H9 (cell line): ENCODE measurements around the gene NDUFAB1. TPM values are rescaled to one million over a fixed set of nuclear protein-coding genes. Genes with fewer than 3 reads are reported as not detected.

Experiments
- DNase-seq: peaks from one replicate; pipeline ENCODE4 v3.0.0-alpha.2; 2017
- H2AFZ ChIP-seq: one replicate; pipeline ENCODE4 v1.6.1; 2013; ENCODE audit warnings: mild to moderate bottlenecking, low read length, control low read depth, moderate library complexity
- H2AK5ac ChIP-seq: 2 replicates; pipeline ENCODE4 v1.6.1; 2013; ENCODE audit warnings: low read length, control low read depth, mixed read lengths; ENCODE audit not compliant: insufficient read length
- H2BK120ac ChIP-seq: one replicate; pipeline ENCODE4 v1.6.1; 2013; ENCODE audit warnings: low read depth, mild to moderate bottlenecking, low read length, control low read depth, inconsistent platforms; ENCODE audit not compliant: poor library complexity, severe bottlenecking
- H2BK12ac ChIP-seq: 2 replicates; pipeline ENCODE4 v1.6.1; 2013; ENCODE audit warnings: low read length, control low read depth, mixed read lengths, low read depth; ENCODE audit not compliant: insufficient read length
- H2BK15ac ChIP-seq: 2 replicates; pipeline ENCODE4 v1.6.1; 2013; ENCODE audit warnings: low read depth, low read length, control low read depth
- H2BK20ac ChIP-seq: one replicate; pipeline ENCODE4 v1.6.1; 2013; ENCODE audit warnings: low read depth, mild to moderate bottlenecking, low read length, control low read depth, inconsistent platforms; ENCODE audit not compliant: poor library complexity, severe bottlenecking
- H2BK5ac ChIP-seq: 2 replicates; pipeline ENCODE4 v1.6.1; 2013; ENCODE audit warnings: low read length, control low read depth, mixed read lengths; ENCODE audit not compliant: insufficient read length
- H3K14ac ChIP-seq: 2 replicates; pipeline ENCODE4 v1.6.1; 2013; ENCODE audit warnings: low read length, control low read depth; ENCODE audit not compliant: insufficient read depth
- H3K18ac ChIP-seq: 2 replicates; pipeline ENCODE4 v1.6.1; 2013; ENCODE audit warnings: low read depth, mild to moderate bottlenecking, mixed read lengths, low read length, control low read depth; ENCODE audit not compliant: insufficient read length
- H3K23ac ChIP-seq: 2 replicates; pipeline ENCODE4 v1.6.1; 2013; ENCODE audit warnings: low read length, control low read depth, mixed read lengths, low read depth; ENCODE audit not compliant: insufficient read length
- H3K23me2 ChIP-seq: 2 replicates; pipeline ENCODE4 v1.6.1; 2013; ENCODE audit warnings: low read depth, mild to moderate bottlenecking, mixed read lengths, low read length, control low read depth; ENCODE audit not compliant: insufficient read length, poor library complexity, severe bottlenecking
- H3K27ac ChIP-seq: 2 replicates; pipeline ENCODE4 v1.5.1; 2013; ENCODE audit warnings: low read length, control low read depth, mixed read lengths, low read depth; ENCODE audit not compliant: insufficient read length
- H3K27me3 ChIP-seq: 2 replicates; pipeline ENCODE4 v1.6.1; 2013; ENCODE audit warnings: low read length, control low read depth, inconsistent platforms; ENCODE audit not compliant: insufficient read depth
- H3K4ac ChIP-seq: 2 replicates; pipeline ENCODE4 v1.6.1; 2013; ENCODE audit warnings: low read depth, mild to moderate bottlenecking, control low read depth, inconsistent platforms, low read length, moderate library complexity
- H3K4me1 ChIP-seq: 2 replicates; pipeline ENCODE4 v1.6.1; 2013; ENCODE audit warnings: low read length, control low read depth, inconsistent platforms; ENCODE audit not compliant: insufficient read depth
- H3K4me2 ChIP-seq: 2 replicates; pipeline ENCODE4 v1.6.1; 2013; ENCODE audit warnings: low read length, control low read depth, mixed read lengths; ENCODE audit not compliant: insufficient read length, insufficient read depth
- H3K56ac ChIP-seq: 2 replicates; pipeline ENCODE4 v1.6.1; 2013; ENCODE audit warnings: low read depth, mild to moderate bottlenecking, mixed read lengths, low read length, control low read depth; ENCODE audit not compliant: insufficient read length
- H3K79me1 ChIP-seq: 2 replicates; pipeline ENCODE4 v1.6.1; 2013; ENCODE audit warnings: low read depth, mild to moderate bottlenecking, moderate library complexity, low read length, control low read depth, inconsistent platforms; ENCODE audit not compliant: insufficient read depth, poor library complexity, severe bottlenecking
- H3K79me2 ChIP-seq: 2 replicates; pipeline ENCODE4 v1.6.1; 2013; ENCODE audit warnings: low read length, control low read depth, inconsistent platforms; ENCODE audit not compliant: insufficient read depth
- H3K9ac ChIP-seq: 2 replicates; pipeline ENCODE4 v1.6.1; 2013; ENCODE audit warnings: low read length, control low read depth, mixed read lengths; ENCODE audit not compliant: insufficient read length; ENCODE audit errors: extremely low read depth
- H3K9me3 ChIP-seq: one replicate; pipeline ENCODE4 v1.6.1; 2013; ENCODE audit warnings: low read depth, low read length, inconsistent platforms; ENCODE audit not compliant: control insufficient read depth
- H3T11ph ChIP-seq: one replicate; pipeline ENCODE4 v1.6.1; 2013; ENCODE audit warnings: mild to moderate bottlenecking, low read length, control low read depth, inconsistent platforms
- H4K20me1 ChIP-seq: one replicate; pipeline ENCODE4 v1.6.1; 2013; ENCODE audit not compliant: control insufficient read depth, insufficient read length, insufficient read depth
- H4K5ac ChIP-seq: 2 replicates; pipeline ENCODE4 v1.6.1; 2013; ENCODE audit warnings: low read depth, mild to moderate bottlenecking, mixed read lengths, low read length, control low read depth; ENCODE audit not compliant: insufficient read length
- H4K8ac ChIP-seq: replicated peaks from 2 replicates; pipeline ENCODE4 v1.6.1; 2013; ENCODE audit warnings: low read length, control low read depth, mixed read lengths, low read depth; ENCODE audit not compliant: insufficient read length
- H4K91ac ChIP-seq: 2 replicates; pipeline ENCODE4 v1.6.1; 2013; ENCODE audit warnings: low read depth, mild to moderate bottlenecking, moderate library complexity, mixed read lengths, low read length, control low read depth; ENCODE audit not compliant: insufficient read length
- H3K27ac Mint-ChIP-seq, 3 experiments: 2 replicates in 2 of 3; 3 replicates in 1 of 3; pipeline ENCODE4 v1.8.0; 2020 to 2021; ENCODE audit warnings: mixed read lengths in 3 of 3, mild to moderate bottlenecking in 1 of 3, moderate library complexity in 1 of 3
- H3K27me3 Mint-ChIP-seq: 2 replicates; pipeline ENCODE4 v1.8.0; 2021; ENCODE audit warnings: low read depth, mild to moderate bottlenecking, moderate library complexity, mixed read lengths
- H3K36me3 Mint-ChIP-seq, 3 experiments: 2 replicates in 2 of 3; 3 replicates in 1 of 3; pipeline ENCODE4 v1.8.0; 2020 to 2021; ENCODE audit warnings: low read depth in 3 of 3, mixed read lengths in 3 of 3; ENCODE audit not compliant: insufficient read depth in 1 of 3
- H3K4me1 Mint-ChIP-seq, 2 experiments: 2 replicates each; pipeline ENCODE4 v1.8.0; 2020; ENCODE audit warnings: mixed read lengths in 2 of 2
- H3K4me3 Mint-ChIP-seq, 2 experiments: 2 replicates in 1 of 2; 3 replicates in 1 of 2; pipeline ENCODE4 v1.8.0; 2020 to 2021; ENCODE audit warnings: mild to moderate bottlenecking in 2 of 2, mixed read lengths in 2 of 2, moderate library complexity in 1 of 2
- H3K9me3 Mint-ChIP-seq, 2 experiments: 2 replicates in 1 of 2; 3 replicates in 1 of 2; pipeline ENCODE4 v1.8.0; 2020; ENCODE audit warnings: mild to moderate bottlenecking in 2 of 2, mixed read lengths in 2 of 2, moderate library complexity in 1 of 2
- CTCF ChIP-seq: fragments of 200-600 bp; sonication (generic); conservative IDR thresholded peaks from 3 replicates; pipeline ENCODE4 v1.8.0; 2021; ENCODE audit warnings: antibody characterized with exemption, mild to moderate bottlenecking
- WGBS: extraction: QIAGEN DNeasy Blood & Tissue Kit; methylation state at CpG from one replicate; pipeline ENCODE4 v1.1.7; 2013; ENCODE audit warnings: missing lambda C conversion rate, low lambda C conversion rate, mixed read lengths; ENCODE audit not compliant: insufficient read length; ENCODE audit errors: extremely low coverage; 5-methylcytosine and 5-hydroxymethylcytosine counted together
- total RNA-seq: library from RNA; stranded (reverse); gene quantifications from 2 replicates; pipeline ENCODE4 v1.2.1, GENCODE V29; 2021

The NDUFAB1 gene
- total RNA-seq, 1 experiment from 2014 or later, result 192 TPM

DNA sequence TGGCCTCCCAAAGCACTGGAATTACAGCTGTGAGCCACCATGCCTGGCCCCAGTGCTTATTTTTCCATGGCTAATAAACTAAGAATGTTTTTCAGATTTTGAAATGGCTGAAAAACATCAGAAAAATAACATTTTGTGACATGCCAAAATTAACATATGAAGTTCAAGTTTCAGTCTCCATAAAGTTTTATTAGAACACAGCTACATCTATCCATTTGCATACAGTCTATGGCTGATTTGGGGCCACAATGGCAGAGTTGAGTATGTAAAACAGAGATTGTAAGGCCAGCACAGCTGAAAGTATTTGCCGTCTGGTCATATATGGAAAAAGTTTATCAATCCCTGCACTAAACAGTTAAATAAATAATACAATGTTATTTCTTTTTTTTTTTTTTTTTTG lies 13.8 kb upstream of the NDUFAB1 start:
- no peak overlapping the region for H3K27ac Mint-ChIP-seq
- H4K91ac ChIP-seq, result no peak overlapping the region
- no peak overlapping the region for H2BK120ac ChIP-seq
- H3K4me2 ChIP-seq, result no peak overlapping the region
- no peaks in the 10 kb centered on the region for H3K23me2 ChIP-seq
- no peaks in the 10 kb centered on the region for H3K9me3 Mint-ChIP-seq
- no peak overlapping the region for H2BK15ac ChIP-seq
- H3K4me1 Mint-ChIP-seq, result no peaks in the 10 kb centered on the region
- H3K9ac ChIP-seq, result no peak overlapping the region
- no peak overlapping the region for H2AK5ac ChIP-seq
- no peak overlapping the region for H3K56ac ChIP-seq
- no peak overlapping the region for H3K27ac ChIP-seq
- no peaks in the 10 kb centered on the region for H3K79me2 ChIP-seq
- no peak for DNase-seq
- peaks cover 7 to 59% (median 34%) of the 10 kb centered on the region in 3 experiments for H3K36me3 Mint-ChIP-seq
- H3K27me3 ChIP-seq, result no peaks in the 10 kb centered on the region
- WGBS, result no CpG with 5 or more reads among the region's 1 CpG
- no peak overlapping the region for H2BK5ac ChIP-seq
- H3K14ac ChIP-seq, result no peak overlapping the region
- no peaks in the 10 kb centered on the region for H4K20me1 ChIP-seq
- H2BK12ac ChIP-seq, result no peak overlapping the region
- no peak for TF ChIP-seq CTCF
- H3K9me3 ChIP-seq, result no peaks in the 10 kb centered on the region
- H3K79me1 ChIP-seq, result no peaks in the 10 kb centered on the region
- no peak overlapping the region for H3K4ac ChIP-seq
- no peak overlapping the region for H4K5ac ChIP-seq
- no peak overlapping the region for H3K18ac ChIP-seq
- H3K27me3 Mint-ChIP-seq, result no peaks in the 10 kb centered on the region
- no peak overlapping the region for H4K8ac ChIP-seq
- H3T11ph ChIP-seq, result no peak overlapping the region
- H3K4me1 ChIP-seq, result no peaks in the 10 kb centered on the region
- H2BK20ac ChIP-seq, result no peak overlapping the region
- H2AFZ ChIP-seq, result no peak overlapping the region
- H3K23ac ChIP-seq, result no peak overlapping the region
- no peak overlapping the region for H3K4me3 Mint-ChIP-seq
